Activated CD4-positive, CD25-positive, alpha-beta regulatory T cell treated with anti-CD3 and anti-CD28 coated beads, Interleukin-2, amount 50 U/mL, for 24 hours (primary cell): Measurements from ENCODE around the gene LRIT1.

Experiments
- ATAC-seq, 2 donors: fragments of 150-1000 bp; cut with Tn5 transposase; one replicate each; pipeline ENCODE4 v1.10.0; 2021; ENCODE audit warnings: mild to moderate bottlenecking in 1 of 2, moderate library complexity in 1 of 2

LRIT1 gene

GRCh38 chr10:84214046-84214572 lies 27.2 kb downstream of the LRIT1 start:
- no peak for ATAC-seq

DNA sequence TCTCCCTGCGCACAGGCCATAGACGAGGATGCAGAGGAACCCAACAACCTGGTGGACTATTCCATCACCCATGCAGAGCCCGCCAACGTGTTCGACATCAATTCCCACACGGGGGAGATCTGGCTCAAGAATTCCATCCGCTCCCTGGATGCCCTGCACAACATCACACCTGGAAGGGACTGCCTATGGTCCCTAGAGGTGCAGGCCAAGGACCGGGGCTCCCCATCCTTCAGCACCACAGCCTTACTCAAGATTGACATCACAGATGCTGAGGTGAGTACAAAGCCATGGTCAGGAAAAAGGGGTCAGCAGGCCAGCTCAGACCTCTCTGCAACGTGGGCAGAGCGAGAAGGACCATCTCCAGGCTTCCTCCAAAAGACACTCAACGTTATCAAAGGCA lies 28.3 kb downstream of the LRIT1 start:
- no peak for ATAC-seq

DNA sequence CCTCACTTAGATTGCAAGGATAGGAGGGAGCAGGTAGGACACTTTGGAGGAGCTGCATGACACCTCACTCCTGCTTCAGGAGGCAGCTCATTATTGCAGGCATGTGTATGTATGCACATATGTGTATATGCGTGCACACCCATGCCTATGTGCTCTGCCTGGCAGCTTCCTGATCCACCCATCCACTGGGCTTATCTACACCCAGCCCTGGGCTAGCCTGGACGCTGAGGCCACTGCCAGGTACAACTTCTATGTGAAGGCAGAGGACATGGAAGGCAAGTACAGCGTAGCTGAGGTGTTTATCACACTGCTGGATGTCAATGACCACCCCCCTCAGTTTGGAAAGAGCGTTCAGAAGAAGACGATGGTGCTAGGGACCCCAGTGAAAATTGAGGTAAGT lies 29.3 kb downstream of the LRIT1 start:
- ATAC-seq: no peak

GRCh38 chr10:84211566-84211965 lies 29.8 kb downstream of the LRIT1 start:
- no peak for ATAC-seq

GRCh38 chr10:84208023-84208422 lies 33.3 kb downstream of the LRIT1 start:
- no peak for ATAC-seq

- no peak for ATAC-seq
These were observed 35.4 kb downstream of the LRIT1 start for GRCh38 chr10:84205853-84206525.

- peak; percentile 32 to 43 for ATAC-seq
These were observed 36.1 kb downstream of the LRIT1 start for GRCh38 chr10:84205049-84205852.

DNA sequence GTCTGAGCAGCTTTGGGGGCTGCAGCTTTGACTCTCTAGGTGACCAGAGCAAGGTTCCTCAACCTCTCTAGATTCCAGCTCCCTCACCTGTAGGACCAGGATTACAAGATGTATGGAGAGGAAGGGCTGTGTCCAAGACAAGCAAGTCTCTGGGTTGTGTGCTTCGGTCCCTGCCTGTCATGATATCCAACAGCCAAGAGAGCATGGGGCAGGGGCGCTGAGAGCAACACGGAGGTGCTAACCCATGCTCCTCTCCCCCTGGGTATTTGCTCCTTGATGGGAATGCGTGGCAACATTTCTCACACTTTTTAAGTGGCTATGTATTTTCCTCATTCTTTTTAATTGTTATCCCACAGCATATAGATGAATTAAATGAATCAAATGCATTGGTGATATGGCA lies 36.7 kb downstream of the LRIT1 start:
- ATAC-seq: no peak

DNA sequence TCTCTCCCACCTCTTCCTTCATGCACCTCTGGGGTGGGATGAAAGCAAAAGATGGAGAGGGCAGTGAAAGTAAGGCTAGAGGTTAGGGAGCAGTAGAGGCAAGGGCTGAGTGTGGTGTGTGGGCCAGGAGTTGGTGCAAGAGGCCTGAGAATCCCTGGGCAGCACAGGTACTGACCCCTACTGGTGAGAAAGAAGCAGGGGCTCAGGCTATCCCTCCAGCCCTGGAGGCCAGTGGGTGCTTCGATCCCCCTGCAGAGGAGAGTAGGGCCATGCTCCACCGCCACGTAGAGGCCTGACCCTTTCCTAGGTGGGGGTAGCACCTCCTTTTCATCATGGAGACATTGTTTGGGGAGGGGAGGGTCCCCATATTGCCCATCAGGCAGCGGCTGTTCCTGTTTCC lies 37.2 kb downstream of the LRIT1 start:
- ATAC-seq: no peak

DNA sequence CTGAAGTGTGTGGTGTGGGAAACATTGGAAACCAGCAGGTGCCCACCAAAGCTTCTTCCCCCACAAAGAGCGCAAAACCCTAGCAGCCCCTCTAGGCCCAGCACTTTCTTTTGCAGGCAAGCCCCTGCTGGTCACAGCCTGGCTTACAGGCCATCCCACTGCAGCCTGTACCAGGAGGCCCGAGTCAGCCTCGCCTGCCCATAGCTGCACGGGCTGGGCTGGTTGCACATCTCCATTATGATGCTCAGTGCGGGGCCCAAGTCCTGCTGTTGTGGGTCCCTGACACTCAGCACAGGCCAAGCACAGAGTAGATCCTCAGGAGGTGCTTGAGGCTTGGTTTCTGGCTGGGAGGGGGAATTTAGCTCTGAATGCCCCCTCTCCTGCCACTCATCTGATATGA lies 39.0 kb downstream of the LRIT1 start:
- ATAC-seq: no peak

- ATAC-seq: no peak
These were observed 39.7 kb downstream of the LRIT1 start for GRCh38 chr10:84201682-84202081.

DNA sequence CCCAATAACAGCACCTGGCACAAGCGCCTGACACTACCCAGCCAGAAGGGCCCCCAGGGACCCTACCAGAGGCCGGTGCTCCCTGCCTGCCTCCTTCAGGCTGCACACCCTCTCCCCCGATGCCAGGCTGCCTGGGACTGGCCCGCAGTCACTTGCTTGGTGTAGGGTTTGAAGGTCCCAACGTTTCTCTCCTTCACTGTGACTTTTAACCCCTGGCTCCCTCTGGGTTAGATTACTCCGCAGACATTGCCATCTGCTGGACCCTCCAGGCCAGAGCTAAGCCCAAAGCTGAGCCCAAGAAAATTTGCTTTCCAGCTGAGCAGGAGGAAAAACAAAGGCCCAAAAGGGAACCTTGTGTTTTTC lies 40.1 kb downstream of the LRIT1 start:
- ATAC-seq: no peak

DNA sequence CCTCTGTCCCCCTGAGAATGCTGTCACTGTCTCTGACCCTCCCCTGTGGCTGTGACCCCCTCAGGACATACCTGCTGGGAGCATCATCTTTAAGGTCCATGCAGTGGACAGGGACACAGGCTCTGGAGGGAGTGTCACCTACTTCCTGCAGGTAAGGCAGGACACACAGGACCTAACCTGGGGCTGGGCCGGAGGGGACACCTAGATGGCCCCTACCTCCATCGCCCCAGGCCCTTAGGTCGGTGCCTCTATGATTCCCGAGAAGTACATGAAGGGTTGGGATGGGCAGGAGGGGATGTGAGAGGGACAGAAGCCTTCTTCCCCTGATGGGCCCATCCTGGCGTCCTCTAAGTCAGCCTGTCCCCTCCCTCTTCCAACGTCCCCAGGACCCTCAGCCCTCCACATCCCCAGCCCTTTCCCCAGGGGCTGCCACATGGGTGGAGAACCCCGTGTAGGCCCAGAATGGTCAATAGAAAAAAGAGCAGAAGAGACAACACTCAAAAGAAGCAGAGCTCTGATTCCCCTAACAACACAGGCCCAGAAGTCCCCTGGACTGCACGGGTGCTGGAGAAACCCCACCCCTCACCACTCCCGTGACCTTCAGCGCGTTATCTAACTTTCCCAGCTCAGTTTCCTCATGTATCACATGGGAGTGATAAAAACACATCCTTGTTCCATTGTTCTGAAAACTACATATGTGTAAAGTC lies 40.7 kb downstream of the LRIT1 start:
- no peak for ATAC-seq

DNA sequence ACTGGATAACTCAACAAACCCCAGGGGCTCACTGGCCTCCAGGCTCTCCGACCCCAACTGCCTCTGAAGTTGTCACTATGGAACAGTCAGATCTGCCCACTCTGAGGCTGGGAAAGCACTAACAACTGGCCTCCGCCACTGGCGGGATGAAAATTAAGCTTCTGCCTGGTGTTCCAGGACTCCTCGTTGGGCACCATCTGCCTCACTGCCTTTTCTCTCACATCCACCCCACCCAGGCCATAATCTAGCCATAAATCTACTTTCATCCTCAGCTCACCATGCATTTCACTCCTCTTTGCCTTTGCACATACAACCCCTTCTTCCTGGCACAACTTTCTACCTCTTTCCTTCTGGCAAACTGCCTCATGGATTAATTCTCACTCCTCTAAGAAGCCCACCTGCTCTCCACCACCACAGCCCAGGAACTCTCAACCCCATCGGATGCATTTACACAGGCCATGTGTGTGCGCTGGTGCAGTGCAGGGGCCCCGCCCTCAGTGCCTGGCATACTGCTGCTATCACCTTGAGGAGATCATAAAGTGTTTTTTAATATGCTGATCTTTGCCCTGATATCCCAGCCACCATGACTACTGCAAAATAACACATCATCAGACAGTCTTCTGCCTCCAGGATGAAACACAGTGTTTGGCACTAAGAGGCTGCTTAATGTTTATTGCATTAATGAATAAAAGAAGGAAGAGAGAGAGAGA lies 43.0 kb downstream of the LRIT1 start:
- ATAC-seq: no peak

DNA sequence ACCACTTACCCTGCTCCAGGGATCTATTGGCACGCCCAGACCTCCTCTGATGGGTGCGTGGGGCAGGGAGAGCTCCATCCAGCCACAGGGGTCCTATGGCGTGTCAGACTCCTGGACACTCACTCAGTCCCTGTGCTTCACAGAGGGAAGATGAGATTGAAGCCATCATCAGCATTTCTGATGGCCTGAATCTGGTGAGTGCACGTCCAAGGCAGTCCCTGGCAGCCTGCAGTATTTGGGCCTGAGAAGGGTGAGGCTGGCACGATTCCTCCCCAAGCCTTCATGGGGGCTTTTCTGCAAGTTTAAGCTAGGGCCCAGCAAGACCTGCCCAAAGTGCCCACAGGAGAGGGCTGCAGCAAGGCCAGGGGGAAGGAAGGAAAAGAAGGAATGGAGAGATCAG lies 43.7 kb downstream of the LRIT1 start:
- no peak for ATAC-seq

GRCh38 chr10:84196941-84197340 lies 44.4 kb downstream of the LRIT1 start:
- ATAC-seq: no peak

GRCh38 chr10:84196083-84196482 lies 45.3 kb downstream of the LRIT1 start:
- ATAC-seq: no peak

- no peak for ATAC-seq
These were observed 46.1 kb downstream of the LRIT1 start for GRCh38 chr10:84195044-84195830.

GRCh38 chr10:84194424-84195043 lies 46.8 kb downstream of the LRIT1 start, which contains the start of gene CDHR1:
Gene CDHR1, plus strand, starts transcription at chr10:84194537. Its CDS starts 224 bp downstream, at chr10:84194761.
- peak; percentile 27 to 67 for ATAC-seq

GRCh38 chr10:84193846-84194423 lies 47.4 kb downstream of the LRIT1 start:
- ATAC-seq: no peak

GRCh38 chr10:84193327-84193726 lies 48.0 kb downstream of the LRIT1 start:
- no peak for ATAC-seq
